HL-60 (cell line): ENCODE data around the gene SLC35A5.
A peak's percentile ranks its signal among the peaks of the same experiment; 100 is the strongest.

Experiments used
- DNase-seq, 2 experiments: peaks; one replicate each; pipeline ENCODE4 v3.0.0-alpha.2; 2010 to 2020; ENCODE audit warnings: low read depth in 1 of 2, low spot score in 1 of 2
- H3K27ac ChIP-seq: fragments of 250-450 bp; sonication (Bioruptor Pico); replicated peaks from 2 replicates; pipeline ENCODE4 v1.5.1; 2020; ENCODE audit warnings: mild to moderate bottlenecking, moderate library complexity
- H3K27me3 ChIP-seq: fragments of 250-450 bp; sonication (Bioruptor Pico); 2 replicates; pipeline ENCODE4 v1.5.1; 2021; ENCODE audit warnings: mild to moderate bottlenecking, moderate library complexity; ENCODE audit not compliant: insufficient read depth, poor library complexity, severe bottlenecking
- H3K4me3 ChIP-seq: replicated peaks from 2 replicates; pipeline ENCODE4 v1.5.1; 2011; ENCODE audit warnings: mild to moderate bottlenecking, control low read depth, low read length; ENCODE audit not compliant: insufficient read depth
- CTCF ChIP-seq: IDR thresholded peaks from one replicate; pipeline ENCODE4 v1.5.1; 2011; ENCODE audit warnings: low read length, control low read depth, inconsistent platforms; ENCODE audit not compliant: insufficient read depth
- GABPA ChIP-seq: IDR thresholded peaks from 2 replicates; pipeline ENCODE4 v1.6.1; 2012; ENCODE audit warnings: low read depth
- POLR2AphosphoS5 ChIP-seq: IDR thresholded peaks from 2 replicates; pipeline ENCODE4 v1.6.1; 2012; ENCODE audit warnings: low read depth
- REST ChIP-seq: IDR thresholded peaks from 2 replicates; pipeline ENCODE4 v1.6.1; 2012; ENCODE audit warnings: low read depth; ENCODE audit not compliant: insufficient replicate concordance
- SPI1 ChIP-seq: IDR thresholded peaks from 2 replicates; pipeline ENCODE4 v1.6.1; 2012; ENCODE audit warnings: low read depth, mild to moderate bottlenecking, borderline replicate concordance

Gene SLC35A5

DNA sequence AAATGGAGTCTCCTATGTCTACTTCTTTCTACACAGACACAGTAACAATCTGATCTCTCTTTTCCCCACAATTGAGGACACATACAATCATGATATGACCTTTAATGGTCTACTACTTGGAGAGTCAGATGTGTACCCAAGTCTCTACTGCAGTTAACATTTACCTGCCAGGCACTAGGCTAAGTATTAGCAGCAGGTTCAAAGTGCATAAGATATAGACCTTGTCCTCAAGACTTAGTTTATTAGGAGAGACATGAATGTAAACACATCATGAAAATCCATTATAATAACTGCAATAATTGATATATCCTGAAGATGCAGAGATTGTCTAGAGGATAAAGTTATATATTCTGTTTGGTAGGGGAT is 3.1 kb downstream of the SLC35A5 start:
- no peak overlapping the region for H3K27ac ChIP-seq
- no peak for TF ChIP-seq CTCF
- no peak for TF ChIP-seq POLR2AphosphoS5
- TF ChIP-seq GABPA = no peak
- no peak for TF ChIP-seq SPI1
- TF ChIP-seq REST = no peak
- no peaks in the 10 kb centered on the region for H3K27me3 ChIP-seq
- H3K4me3 ChIP-seq = no peak overlapping the region
- no peak for DNase-seq

- no peak overlapping the region for H3K4me3 ChIP-seq
- no peak overlapping the region for H3K27ac ChIP-seq
- H3K27me3 ChIP-seq = no peaks in the 10 kb centered on the region
- DNase-seq = no peak
- no peak for TF ChIP-seq REST
- no peak for TF ChIP-seq GABPA
Measured at GRCh38 chr3:112568642-112569041, 6.8 kb downstream of the SLC35A5 start.

DNA sequence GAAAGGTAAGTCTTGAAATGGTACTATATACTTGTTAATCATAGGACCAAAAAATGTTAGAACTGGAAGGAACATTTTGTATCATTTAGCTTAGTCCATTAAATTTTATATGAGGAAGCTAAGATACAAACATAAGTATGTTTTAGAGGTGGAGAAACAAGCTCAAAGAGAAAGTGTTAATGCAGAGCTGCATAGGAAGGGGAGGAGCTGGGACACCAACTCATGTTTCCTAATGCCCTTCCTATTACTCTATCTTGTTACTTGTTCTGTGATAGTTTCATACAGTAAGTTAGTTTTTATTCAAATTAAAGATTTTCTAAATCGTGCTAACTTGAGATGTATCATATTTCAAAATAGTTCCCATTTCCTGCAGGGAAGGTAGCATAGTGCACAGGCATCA is 7.4 kb downstream of the SLC35A5 start:
- Histone ChIP-seq H3K4me3 (no peak overlapping the region), H3K27me3 (no peaks in the 10 kb centered on the region), H3K27ac (no peak overlapping the region)
- no peak for TF ChIP-seq SPI1
- TF ChIP-seq REST = no peak
- no peak for TF ChIP-seq POLR2AphosphoS5
- no peak for TF ChIP-seq CTCF
- TF ChIP-seq GABPA = no peak
- DNase-seq = no peak

DNA sequence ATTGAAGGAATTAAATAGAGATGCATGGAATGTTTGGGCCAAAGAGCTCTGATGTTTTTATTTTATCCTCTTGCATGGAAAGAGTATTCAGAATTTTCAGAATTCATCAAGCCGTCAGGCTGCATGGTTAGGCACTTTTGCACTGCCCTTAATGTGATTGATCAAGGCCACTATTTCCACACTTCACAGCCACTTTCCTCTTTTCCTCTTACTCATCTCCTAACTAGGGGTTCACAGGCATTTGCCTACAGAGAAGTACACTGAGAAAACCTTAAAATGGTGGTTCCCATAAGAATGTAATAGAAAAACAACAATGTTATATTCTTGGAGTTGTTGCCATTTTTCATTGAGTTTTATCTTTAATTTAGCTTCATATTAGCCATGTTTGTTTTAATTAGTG is 10.9 kb downstream of the SLC35A5 start:
- TF ChIP-seq REST = no peak
- TF ChIP-seq GABPA = no peak
- TF ChIP-seq CTCF = no peak
- no peak for TF ChIP-seq SPI1
- TF ChIP-seq POLR2AphosphoS5 = no peak
- no peak overlapping the region for H3K4me3 ChIP-seq
- no peaks in the 10 kb centered on the region for H3K27me3 ChIP-seq
- DNase-seq = peak in 1 of 2 experiments; percentile 47
- peak overlapping the region; percentile 60 for H3K27ac ChIP-seq
